ENCODE measurements around the gene GAL3ST2. TPM values are rescaled to one million over a fixed set of nuclear protein-coding genes. Genes with fewer than 3 reads are reported as not detected.
"Not testable (repeated sequence)": the region's sequence is repeated elsewhere in the genome, so short reads cannot be mapped to it uniquely, and the experiment has no call there.

GAL3ST2 gene
- total RNA-seq, 4 donors from 2014 or later = 1.6 TPM; not detected in 3

GRCh38 chr2:241827394-241827793 is 50.8 kb downstream of the GAL3ST2 start:
- no peaks in the 10 kb centered on the region for H3K9me3 ChIP-seq
- no peak overlapping the region for H3K27ac ChIP-seq
- TF ChIP-seq POLR2A (IDR thresholded peaks at IDR 0.05) (no peak), CTCF (IDR thresholded peaks at IDR 0.05 in 4 of 5, conservative IDR thresholded peaks at IDR 0.05 in 1 of 5) (no peak)
- ATAC-seq (no peak), DNase-seq (no peak)
- H3K4me3 ChIP-seq = no peak overlapping the region
- H3K4me1 ChIP-seq = no peaks in the 10 kb centered on the region
- peaks cover 0 to 8% (median 0%) of the 10 kb centered on the region in 3 donors for H3K27me3 ChIP-seq
- intact Hi-C loops (cut with DNase I; ENCODE audit: low total_unique reads) = no loop called here
- H3K36me3 ChIP-seq = no peaks in the 10 kb centered on the region
- in situ Hi-C loops (cut with MboI; ENCODE audit: low sequenced_read_pairs in 4 of 4) = no loop called here

GRCh38 chr2:241833101-241833663 is 56.6 kb downstream of the GAL3ST2 start:
- ATAC-seq (no peak), DNase-seq (no peak)
- Histone ChIP-seq H3K4me1 (no peaks in the 10 kb centered on the region), H3K27me3 (peaks cover 0 to 9% (median 0%) of the 10 kb centered on the region in 3 donors), H3K9me3 (no peaks in the 10 kb centered on the region), H3K4me3 (no peak overlapping the region), H3K36me3 (no peaks in the 10 kb centered on the region), H3K27ac (no peak overlapping the region)
- intact Hi-C loops (cut with DNase I; ENCODE audit: low total_unique reads) = no loop called here
- in situ Hi-C loops (cut with MboI; ENCODE audit: low sequenced_read_pairs in 4 of 4) = no loop called here
- no peak for TF ChIP-seq CTCF (IDR thresholded peaks at IDR 0.05 in 4 of 5, conservative IDR thresholded peaks at IDR 0.05 in 1 of 5)
- no peak for TF ChIP-seq POLR2A (IDR thresholded peaks at IDR 0.05)

GRCh38 chr2:241833756-241834526 is 57.3 kb downstream of the GAL3ST2 start:
- H3K36me3 ChIP-seq; in situ Hi-C loops (cut with MboI; ENCODE audit: low sequenced_read_pairs in 4 of 4); H3K27me3 ChIP-seq; DNase-seq; H3K4me3 ChIP-seq; ATAC-seq; intact Hi-C loops (cut with DNase I; ENCODE audit: low total_unique reads); H3K27ac ChIP-seq; H3K9me3 ChIP-seq; H3K4me1 ChIP-seq: not testable (repeated sequence)

- TF ChIP-seq POLR2A (IDR thresholded peaks at IDR 0.05) (no peak), CTCF (IDR thresholded peaks at IDR 0.05 in 4 of 5, conservative IDR thresholded peaks at IDR 0.05 in 1 of 5) (no peak)
- Histone ChIP-seq H3K9me3 (no peaks in the 10 kb centered on the region), H3K27me3 (peaks cover 0 to 9% (median 0%) of the 10 kb centered on the region in 3 donors), H3K27ac (no peak overlapping the region), H3K4me3 (no peak overlapping the region), H3K36me3 (no peaks in the 10 kb centered on the region), H3K4me1 (no peaks in the 10 kb centered on the region)
- intact Hi-C loops (cut with DNase I; ENCODE audit: low total_unique reads) = no loop called here
- in situ Hi-C loops (cut with MboI; ENCODE audit: low sequenced_read_pairs in 4 of 4) = no loop called here
- DNase-seq = no peak
- no peak for ATAC-seq
These were observed 58.0 kb downstream of the GAL3ST2 start for GRCh38 chr2:241834527-241835210.

GRCh38 chr2:241835611-241836010 is 59.0 kb downstream of the GAL3ST2 start:
- no peak for DNase-seq
- TF ChIP-seq CTCF (IDR thresholded peaks at IDR 0.05 in 4 of 5, conservative IDR thresholded peaks at IDR 0.05 in 1 of 5) = no peak
- no peak for TF ChIP-seq POLR2A (IDR thresholded peaks at IDR 0.05)
- in situ Hi-C loops (cut with MboI; ENCODE audit: low sequenced_read_pairs in 4 of 4) = no loop called here

More at GRCh38 chr2:241835611-241836010, 59.0 kb downstream of the GAL3ST2 start:
- H3K9me3 ChIP-seq = no peaks in the 10 kb centered on the region
- intact Hi-C loops (cut with DNase I; ENCODE audit: low total_unique reads) = no loop called here
- H3K4me3 ChIP-seq = no peak overlapping the region
- no peak overlapping the region for H3K27ac ChIP-seq
- no peak for ATAC-seq
- no peaks in the 10 kb centered on the region for H3K4me1 ChIP-seq
- no peaks in the 10 kb centered on the region for H3K36me3 ChIP-seq
- peaks cover 0 to 9% (median 0%) of the 10 kb centered on the region in 3 donors for H3K27me3 ChIP-seq

Measured in gastrocnemius medialis (tissue), 4 donors.